ENCODE measurements around the gene RAB1A. TPM values are rescaled to one million over a fixed set of nuclear protein-coding genes. Genes with fewer than 3 reads are reported as not detected.

RAB1A gene
- total and polyA plus RNA-seq, 2 of the 13 experiments (the other 11 are each of a cell fraction or from before 2014, with no cell fraction given) = 206 to 226 TPM

GRCh38 chr2:65172994-65173790 lies 43.3 kb upstream of the RAB1A start (continued):
- TF ChIP-seq ZNF318 (CRISPR knock-in tag; IDR thresholded peaks at IDR 0.05) = no peak
- 0 out of 2 replicates have a peak, but pooled peaks have one; percentile 14 for TF ChIP-seq SALL1 (CRISPR knock-in tag; IDR thresholded peaks at IDR 0.05)
- TF ChIP-seq ZNF737 (CRISPR knock-in tag; IDR thresholded peaks at IDR 0.05; ENCODE audit: borderline replicate concordance) = no peak
- TF ChIP-seq ZMYM2 (CRISPR knock-in tag; IDR thresholded peaks at IDR 0.05) = peak; percentile 78
- no peak for TF ChIP-seq U2AF2 (IDR thresholded peaks at IDR 0.05; ENCODE audit: low read depth, low read length)
- peak; percentile 74 for TF ChIP-seq CEBPB (IDR thresholded peaks at IDR 0.05; ENCODE audit: borderline replicate concordance, low read depth, low read length)
